Right cardiac atrium (tissue), 5 donors: Measurements from ENCODE around the gene RRP9. TPM values are rescaled to one million over a fixed set of nuclear protein-coding genes. Genes with fewer than 3 reads are reported as not detected.
A peak's percentile ranks its signal among the peaks of the same experiment; 100 is the strongest.

Source experiments
- ATAC-seq, 2 donors: fragments of 200-7000 bp; cut with Tn5 transposase; one replicate each; pipeline versions ENCODE4 v1.8.0 to v1.9.1; 2020; ENCODE audit warnings: moderate library complexity in 2 of 2, mild to moderate bottlenecking in 1 of 2
- DNase-seq, 3 donors: peaks; one replicate each; pipeline ENCODE4 v3.0.0-alpha.2; 2020
- H3K27ac ChIP-seq: one replicate; pipeline ENCODE4 v1.5.1; 2013; ENCODE audit warnings: mild to moderate bottlenecking, low read length, control low read depth, moderate library complexity
- H3K27me3 ChIP-seq: one replicate; pipeline ENCODE4 v1.6.1; 2013; ENCODE audit not compliant: control insufficient read depth, insufficient read depth
- H3K4me1 ChIP-seq: one replicate; pipeline ENCODE4 v1.6.1; 2013; ENCODE audit warnings: low read length; ENCODE audit not compliant: control insufficient read depth, insufficient read depth
- H3K4me3 ChIP-seq: one replicate; pipeline ENCODE4 v1.5.1; 2013; ENCODE audit warnings: low read length, control low read depth
- H3K9me3 ChIP-seq: one replicate; pipeline ENCODE4 v1.6.1; 2013; ENCODE audit warnings: low read length; ENCODE audit not compliant: control insufficient read depth
- WGBS: extraction: QIAGEN DNeasy Blood & Tissue Kit; methylation state at CpG from one replicate; pipeline ENCODE4 v1.1.7; 2013; 5-methylcytosine and 5-hydroxymethylcytosine counted together
- intact Hi-C, 4 donors: fragments of 100-400 bp; cut with DNase I; formaldehyde crosslinking; loops; one replicate each; pipeline versions ENCODE4 v1.11.0 to v1.14.0; 2022 to 2023
- polyA plus RNA-seq: library from polyadenylated mRNA; stranded (reverse); fragments of 200-250 nt; gene quantifications from one replicate; pipeline ENCODE4 v1.2.3, GENCODE V29; 2013
- total RNA-seq, 4 donors: library from RNA; stranded (reverse); fragmentation: NEBNext Ultra II Directional; extraction: Animal tissue kit (Norgen Biotek cat#: 25700); gene quantifications; one replicate each; pipeline ENCODE4 v1.2.1, GENCODE V29; 2021
- donor health status: healthy with polysubstance abuse.
- donor health status: DM: no; HTN: yes; CAD: no.
- donor health status: DM: no; HTN: no; CAD: no.
- donor health status: DM: no; HTN: yes; CAD: no; lungs with severe emphysema.
- donor health status: DM: yes; HTN: yes; CAD: no.

Gene RRP9
- total and polyA plus RNA-seq, 5 donors = 7.0 to 13.9 (median 9.4) TPM

DNA sequence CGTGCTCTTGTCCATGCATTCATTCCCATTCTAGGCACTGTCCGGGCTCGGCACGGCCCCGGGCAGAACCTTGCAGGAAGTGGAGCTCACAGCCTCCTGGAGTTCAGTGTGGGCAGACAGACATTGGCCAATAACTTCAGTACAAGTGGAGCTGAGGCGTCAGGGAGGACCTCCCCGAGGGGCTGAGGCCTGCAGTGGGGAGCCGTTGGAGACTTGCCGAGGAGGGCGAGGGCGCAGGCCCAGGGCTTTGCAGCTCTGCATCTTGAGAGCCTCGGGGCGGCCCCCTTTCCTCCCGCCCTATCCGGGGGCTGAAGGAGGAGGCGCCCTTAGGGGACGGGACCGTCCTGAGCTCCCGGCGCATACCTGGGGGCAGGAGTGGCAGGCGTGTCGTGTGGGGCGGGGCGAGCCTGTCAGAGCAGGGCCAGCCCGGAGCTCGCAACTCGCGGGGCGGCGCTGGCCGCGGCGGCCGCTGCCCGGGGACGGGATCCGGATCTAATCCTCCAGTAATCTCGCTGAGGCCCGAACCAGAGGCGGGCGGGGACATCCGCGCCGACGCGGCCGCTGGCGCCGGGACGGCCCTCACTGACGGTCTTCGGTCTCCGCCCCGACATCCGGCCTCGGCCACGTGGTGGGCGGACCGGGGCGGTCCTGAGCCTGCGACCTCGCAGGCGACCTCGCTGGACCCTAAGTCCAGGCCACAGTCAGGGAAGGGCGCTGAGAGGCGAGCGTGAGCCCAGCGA is 41.3 kb upstream of the RRP9 start, which contains the start of gene ACY1:
ACY1 (plus strand) TSS at position 698 of the 740 bp plus-strand sequence. CDS start 530 bp downstream, outside the sequence.
- WGBS = under 1% methylated on average over 68 of the region's 68 CpGs
- H3K9me3 ChIP-seq = no peaks in the 10 kb centered on the region
- H3K27ac ChIP-seq = peak within 1 kb of the TSS; percentile 89
- DNase-seq = peak; percentile 92 to 97 (median 96)
- peaks cover 3% of the 10 kb centered on the region for H3K4me1 ChIP-seq
- intact Hi-C loops = no loop called here
- peak within 1 kb of the TSS; percentile 46 for H3K4me3 ChIP-seq
- peak; percentile 93 to 94 for ATAC-seq
- no peaks in the 10 kb centered on the region for H3K27me3 ChIP-seq

DNA sequence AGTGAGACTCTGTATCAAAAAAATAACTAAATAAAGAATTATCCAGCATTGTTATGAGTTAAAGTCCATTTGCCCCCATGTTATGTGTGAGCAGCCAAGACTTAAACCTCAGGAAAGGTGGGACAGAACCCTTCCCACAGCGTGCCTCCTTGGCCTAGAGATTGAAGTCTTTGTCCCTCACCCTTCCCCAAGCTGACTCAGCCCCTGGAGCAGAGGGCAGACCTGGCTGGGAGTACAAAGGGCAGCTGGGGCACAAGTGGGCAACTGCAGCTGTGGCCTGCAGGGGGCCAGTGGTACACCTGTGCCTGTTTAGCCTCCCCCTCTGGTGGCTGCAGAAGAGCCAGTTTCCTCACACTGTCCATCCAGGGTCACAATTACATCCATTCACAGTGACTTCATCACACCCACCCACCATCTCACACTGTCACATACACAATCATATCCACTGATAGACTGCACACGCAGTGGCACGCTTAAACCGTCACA is 40.7 kb upstream of the RRP9 start:
- H3K9me3 ChIP-seq = no peaks in the 10 kb centered on the region
- peaks cover 3% of the 10 kb centered on the region for H3K4me1 ChIP-seq
- H3K27ac ChIP-seq = peak overlapping the region; percentile 89
- intact Hi-C loops = no loop called here
- H3K4me3 ChIP-seq = peak overlapping the region; percentile 46
- ATAC-seq = peak; percentile 5 to 9
- 8% methylated on average over 4 of the region's 4 CpGs for WGBS
- DNase-seq = no peak
- H3K27me3 ChIP-seq = no peaks in the 10 kb centered on the region

DNA sequence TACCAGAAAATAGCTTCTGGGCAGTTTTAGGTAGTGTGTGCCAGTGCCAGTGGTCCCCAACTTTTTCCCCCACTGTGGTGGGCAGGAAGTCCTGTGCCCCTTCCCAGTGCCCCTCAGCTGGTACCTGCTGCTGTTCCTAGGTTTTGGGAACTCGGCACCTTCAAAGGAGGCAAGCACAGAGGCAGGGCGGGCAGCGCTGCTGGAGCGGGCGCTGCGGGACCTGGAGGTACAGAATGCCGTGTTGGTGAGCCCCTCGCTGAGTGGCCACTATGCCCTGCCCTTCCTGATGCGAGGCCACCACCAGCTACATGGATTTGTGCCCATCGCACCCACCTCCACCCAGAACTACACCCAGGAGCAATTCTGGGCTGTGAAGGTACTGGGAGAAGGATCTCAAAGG is 38.5 kb upstream of the RRP9 start:
- Histone ChIP-seq H3K4me1 (peaks cover 9% of the 10 kb centered on the region), H3K27ac (no peak overlapping the region), H3K4me3 (no peak overlapping the region), H3K27me3 (no peaks in the 10 kb centered on the region), H3K9me3 (no peaks in the 10 kb centered on the region)
- WGBS = 96% methylated on average over 10 of the region's 10 CpGs
- DNase-seq (no peak), ATAC-seq (no peak)
- intact Hi-C loops = no loop called here

DNA sequence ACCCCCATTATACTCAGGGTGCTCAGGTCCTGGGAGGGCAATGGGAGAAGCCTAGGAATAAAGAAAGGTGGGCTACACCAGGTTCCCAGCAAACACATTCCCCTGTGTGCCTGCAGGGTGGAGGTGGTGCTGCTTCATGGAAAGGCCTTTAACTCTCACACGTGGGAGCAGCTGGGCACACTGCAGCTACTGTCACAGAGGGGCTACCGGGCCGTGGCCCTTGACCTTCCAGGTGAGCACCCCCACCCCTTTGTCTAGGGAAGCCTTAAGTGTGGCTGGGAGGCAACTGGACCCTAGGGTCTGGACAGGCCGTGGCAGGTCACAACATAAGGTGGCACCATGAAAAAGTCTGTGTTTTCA is 36.4 kb upstream of the RRP9 start:
- Histone ChIP-seq H3K27me3 (no peaks in the 10 kb centered on the region), H3K27ac (no peak overlapping the region), H3K4me1 (peaks cover 13% of the 10 kb centered on the region), H3K9me3 (no peaks in the 10 kb centered on the region), H3K4me3 (no peak overlapping the region)
- no peak for ATAC-seq
- intact Hi-C loops = no loop called here
- WGBS = 81% methylated on average over 4 of the region's 4 CpGs
- no peak for DNase-seq

DNA sequence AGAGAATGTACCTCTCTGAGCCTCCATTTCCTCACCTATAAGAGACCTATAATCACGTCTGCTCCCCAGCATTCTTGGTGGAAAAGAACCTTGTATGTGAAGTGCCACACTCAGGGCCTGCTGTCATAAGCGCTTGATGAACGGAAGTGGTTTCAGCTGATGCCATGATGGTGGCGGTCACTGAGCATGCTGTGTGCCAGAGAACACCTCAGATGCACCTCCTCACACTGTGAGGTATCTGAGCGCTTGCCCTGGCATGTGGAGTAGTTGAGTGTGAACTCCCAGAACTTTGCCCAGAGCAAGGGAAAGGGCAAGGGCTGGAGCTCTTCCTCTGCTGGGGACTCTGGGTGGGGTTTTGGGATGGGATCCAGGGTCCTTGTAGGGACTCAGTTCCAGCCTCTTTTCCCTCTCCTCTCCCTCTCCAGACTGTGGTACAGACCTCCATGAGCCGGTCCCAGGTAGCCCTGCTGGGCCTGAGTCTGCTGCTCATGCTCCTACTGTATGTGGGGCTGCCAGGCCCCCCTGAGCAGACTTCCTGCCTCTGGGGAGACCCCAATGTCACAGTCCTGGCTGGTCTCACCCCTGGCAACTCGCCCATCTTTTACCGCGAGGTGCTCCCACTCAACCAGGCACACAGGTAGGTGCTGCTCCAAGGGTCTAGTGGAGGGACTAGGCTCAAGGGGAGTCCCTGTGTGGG is 35.9 kb upstream of the RRP9 start:
- Histone ChIP-seq H3K27me3 (no peaks in the 10 kb centered on the region), H3K4me1 (peaks cover 13% of the 10 kb centered on the region), H3K4me3 (no peak overlapping the region), H3K27ac (no peak overlapping the region), H3K9me3 (no peaks in the 10 kb centered on the region)
- WGBS = 87% methylated on average over 9 of the region's 9 CpGs
- DNase-seq (no peak), ATAC-seq (no peak)
- intact Hi-C loops = no loop called here

DNA sequence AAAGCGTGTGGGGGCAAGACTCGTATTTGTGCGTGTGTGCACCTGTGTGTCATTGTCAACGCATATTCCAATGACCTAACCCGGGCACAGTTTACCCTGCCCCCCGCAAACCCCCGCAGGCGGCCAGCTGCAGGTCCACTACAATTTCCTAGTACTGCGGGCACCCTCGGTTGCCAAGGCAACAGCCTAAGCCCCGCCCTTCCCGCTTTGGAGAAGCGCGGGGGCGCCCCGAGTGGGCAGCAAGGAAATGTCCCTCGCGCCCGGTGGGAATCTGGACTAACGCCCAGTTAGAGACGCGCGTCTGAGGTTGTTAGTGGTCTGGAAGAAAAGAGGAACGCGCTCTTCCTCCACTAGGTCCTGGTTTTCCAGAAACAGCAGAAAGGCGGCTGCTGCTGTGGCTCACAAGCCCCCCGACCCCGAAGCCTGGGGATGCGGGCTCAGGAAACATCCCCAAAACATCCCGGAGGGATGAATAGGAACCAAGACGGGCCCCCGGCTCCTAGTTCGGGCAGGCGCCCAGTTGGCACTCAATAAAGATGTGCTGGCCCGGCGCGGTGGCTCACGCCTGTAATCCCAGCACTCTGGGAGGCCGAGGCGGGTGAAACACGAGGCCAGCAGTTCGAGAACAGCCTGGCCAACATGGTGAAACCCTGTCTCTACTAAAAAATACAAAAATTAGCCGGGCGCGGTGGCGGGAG is 34.3 kb upstream of the RRP9 start:
- intact Hi-C loops = loop anchor here in 1 of 4 donors (2.0 kb wide), 1 partner anchor 33 kb away; the partner anchor contains the start of gene PARP3
- Histone ChIP-seq H3K9me3 (no peaks in the 10 kb centered on the region), H3K27me3 (no peaks in the 10 kb centered on the region), H3K27ac (peak overlapping the region; percentile 10), H3K4me3 (peak overlapping the region; percentile 67), H3K4me1 (peaks cover 10% of the 10 kb centered on the region)
- DNase-seq = peak; percentile 80 to 94 (median 92)
- peak; percentile 3 to 21 for ATAC-seq
- 28% methylated on average over 46 of the region's 46 CpGs for WGBS

DNA sequence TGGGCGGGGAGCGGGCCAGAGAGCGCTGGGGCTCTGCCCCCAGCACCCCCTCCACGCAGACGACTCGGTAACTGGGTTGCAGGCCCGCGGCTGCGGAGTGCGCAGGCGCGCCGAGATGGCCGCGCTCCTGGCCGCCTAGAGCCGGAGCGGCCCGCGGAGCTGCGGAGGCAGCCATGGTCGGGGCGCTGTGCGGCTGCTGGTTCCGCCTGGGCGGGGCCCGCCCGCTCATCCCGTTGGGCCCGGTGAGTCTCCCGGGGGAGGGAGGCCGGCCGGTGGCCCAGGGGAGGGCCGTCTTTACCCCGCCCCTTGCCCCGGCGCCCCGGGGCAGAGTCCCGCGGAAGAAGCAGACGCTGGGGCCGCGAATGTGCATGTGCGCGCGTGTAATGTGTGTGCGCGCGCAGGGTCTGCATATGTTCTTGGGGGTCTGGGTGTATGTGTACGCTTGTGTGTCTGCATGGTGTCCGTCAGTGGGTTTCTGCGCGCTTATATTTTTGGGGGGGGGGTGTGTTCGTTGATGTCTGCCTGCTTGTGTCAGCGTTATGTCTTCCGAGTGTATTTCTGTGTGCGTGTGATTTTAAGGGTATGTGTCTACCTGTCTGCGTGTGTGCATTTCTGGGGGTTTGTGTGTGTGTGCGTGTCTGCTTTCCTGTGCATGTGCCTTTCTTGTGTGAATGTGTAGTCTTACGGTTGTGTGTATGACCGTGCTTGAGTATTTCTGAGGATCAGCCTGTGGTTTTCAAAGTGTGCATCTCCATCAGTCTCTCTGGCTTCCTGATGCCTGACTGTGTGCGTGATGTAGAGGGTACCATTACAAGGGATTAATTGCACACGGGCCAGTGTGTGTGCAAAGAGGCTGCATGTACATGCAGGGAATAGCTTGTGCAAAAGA is 33.5 kb upstream of the RRP9 start, which contains the start of gene ABHD14A:
ABHD14A (plus strand) TSS at position 102 of the 889 bp plus-strand sequence; CDS start at position 174, 72 bp downstream.
- DNase-seq (peak; percentile 79 to 93 (median 92)), ATAC-seq (peak; percentile 80 to 81)
- Histone ChIP-seq H3K27ac (peak within 1 kb of the TSS; percentile 59), H3K9me3 (no peaks in the 10 kb centered on the region), H3K27me3 (no peaks in the 10 kb centered on the region), H3K4me3 (peak within 1 kb of the TSS; percentile 67), H3K4me1 (peaks cover 10% of the 10 kb centered on the region)
- WGBS = under 1% methylated on average over 63 of the region's 63 CpGs
- intact Hi-C loops = loop anchor here in 1 of 4 donors (2.0 kb wide), 1 partner anchor 32 kb away; the partner anchor contains the start of gene PARP3

DNA sequence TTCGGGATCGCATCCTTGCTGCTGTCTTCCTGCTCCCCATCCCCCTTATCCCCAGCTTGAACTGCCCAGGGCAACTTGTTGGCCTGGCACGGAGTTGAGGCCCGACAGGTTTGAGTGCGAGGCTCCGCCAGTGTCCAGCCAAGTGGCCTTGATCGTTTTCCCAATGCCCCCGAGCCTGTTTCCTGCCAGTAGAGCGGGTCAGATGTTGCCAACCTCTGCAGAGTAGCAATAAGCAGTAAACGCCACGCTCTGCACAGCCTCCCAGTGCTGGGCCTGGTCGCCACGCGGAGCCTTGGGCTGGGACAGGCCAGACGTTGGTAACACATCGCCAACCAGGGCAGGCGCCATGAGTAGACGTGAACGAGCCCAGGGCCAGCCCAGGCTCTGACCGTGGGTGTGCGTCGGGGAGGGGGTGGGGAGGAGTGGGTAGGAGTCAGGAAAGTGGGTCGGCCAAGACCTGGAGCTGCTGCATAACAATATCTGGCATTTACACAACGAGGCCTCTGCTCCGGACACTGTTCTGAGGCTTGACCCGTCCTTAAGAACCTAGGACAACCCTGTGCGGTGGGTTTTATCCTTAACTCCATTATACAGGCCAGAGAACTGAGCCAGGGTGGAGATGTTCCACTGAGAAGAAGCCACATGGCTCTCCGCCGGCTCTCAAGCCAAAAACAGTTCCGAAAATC is 32.7 kb upstream of the RRP9 start:
- peak; percentile 51 to 84 (median 84) for DNase-seq
- Histone ChIP-seq H3K27me3 (no peaks in the 10 kb centered on the region), H3K27ac (peak overlapping the region; percentile 59), H3K4me3 (peak overlapping the region; percentile 67), H3K9me3 (no peaks in the 10 kb centered on the region), H3K4me1 (peaks cover 10% of the 10 kb centered on the region)
- ATAC-seq = peak; percentile 22 to 23
- intact Hi-C loops = loop anchor here in 1 of 4 donors (2.0 kb wide), 1 partner anchor 32 kb away; the partner anchor contains the start of gene PARP3
- WGBS = 20% methylated on average over 30 of the region's 30 CpGs

DNA sequence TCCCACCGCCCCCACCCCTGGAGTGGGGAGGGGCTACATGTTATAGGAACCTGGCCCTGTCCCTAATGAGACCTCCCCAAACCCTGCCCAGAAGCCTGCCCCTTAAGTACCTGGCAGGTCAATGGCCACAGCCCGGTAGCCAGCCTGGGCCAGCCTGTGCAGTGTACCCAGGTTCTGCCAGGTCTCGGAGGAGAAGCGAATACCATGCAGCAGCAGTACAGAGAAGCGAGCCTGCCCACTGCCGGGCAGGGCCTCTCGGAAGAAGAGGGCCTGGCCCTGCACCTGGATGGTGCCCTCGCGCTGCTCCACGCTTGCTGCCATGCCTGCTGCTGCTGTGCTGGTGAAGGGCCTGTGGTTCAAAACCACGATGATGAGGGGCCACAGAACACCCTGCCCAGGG is 29.6 kb upstream of the RRP9 start:
- WGBS = 92% methylated on average over 11 of the region's 11 CpGs
- Histone ChIP-seq H3K9me3 (no peaks in the 10 kb centered on the region), H3K27ac (no peak overlapping the region), H3K4me1 (peaks cover 10% of the 10 kb centered on the region), H3K4me3 (no peak overlapping the region), H3K27me3 (no peaks in the 10 kb centered on the region)
- no peak for ATAC-seq
- DNase-seq = peak in 2 of 3 donors; percentile 32 to 48
- intact Hi-C loops = no loop called here
